ENCODE data around the gene KRT80.

KRT80 gene

GRCh38 chr12:52144512-52145227, 47.1 kb downstream of the KRT80 start:
- no peaks in the 10 kb centered on the region for H3K4me1 Mint-ChIP-seq
- no peak for ATAC-seq

GRCh38 chr12:52142431-52142830, 49.4 kb downstream of the KRT80 start:
- no peak for DNase-seq
- no peaks in the 10 kb centered on the region for H3K9me3 Mint-ChIP-seq
- no peaks in the 10 kb centered on the region for H3K4me1 Mint-ChIP-seq
- no peaks in the 10 kb centered on the region for H3K27me3 Mint-ChIP-seq
- no peaks in the 10 kb centered on the region for H3K36me3 Mint-ChIP-seq (ENCODE audit: low read depth)
- ATAC-seq = no peak
- no peak overlapping the region for H3K27ac Mint-ChIP-seq
- no peak overlapping the region for H3K4me3 Mint-ChIP-seq

More at GRCh38 chr12:52144512-52145227, 47.1 kb downstream of the KRT80 start:
- no peak for DNase-seq
- no peak overlapping the region for H3K4me3 Mint-ChIP-seq
- H3K27ac Mint-ChIP-seq = no peak overlapping the region
- no peaks in the 10 kb centered on the region for H3K27me3 Mint-ChIP-seq
- H3K9me3 Mint-ChIP-seq = no peaks in the 10 kb centered on the region
- no peaks in the 10 kb centered on the region for H3K36me3 Mint-ChIP-seq (ENCODE audit: low read depth)

- Mint-ChIP-seq H3K27me3 (no peaks in the 10 kb centered on the region), H3K4me1 (no peaks in the 10 kb centered on the region), H3K9me3 (no peaks in the 10 kb centered on the region), H3K4me3 (no peak overlapping the region), H3K27ac (no peak overlapping the region), H3K36me3 (ENCODE audit: low read depth) (no peaks in the 10 kb centered on the region)
- DNase-seq (no peak), ATAC-seq (no peak)
Observed at GRCh38 chr12:52141875-52142274, 49.9 kb downstream of the KRT80 start.

GRCh38 chr12:52141306-52141705, 50.5 kb downstream of the KRT80 start:
- DNase-seq (no peak), ATAC-seq (no peak)
- no peaks in the 10 kb centered on the region for H3K4me1 Mint-ChIP-seq
- H3K27ac Mint-ChIP-seq = no peak overlapping the region
- no peak overlapping the region for H3K4me3 Mint-ChIP-seq
- H3K9me3 Mint-ChIP-seq = no peaks in the 10 kb centered on the region
- no peaks in the 10 kb centered on the region for H3K27me3 Mint-ChIP-seq
- H3K36me3 Mint-ChIP-seq (ENCODE audit: low read depth) = no peaks in the 10 kb centered on the region

GRCh38 chr12:52139579-52140062, 52.2 kb downstream of the KRT80 start:
- no peaks in the 10 kb centered on the region for H3K27me3 Mint-ChIP-seq
- H3K27ac Mint-ChIP-seq = no peak overlapping the region
- H3K36me3 Mint-ChIP-seq (ENCODE audit: low read depth) = no peaks in the 10 kb centered on the region
- no peaks in the 10 kb centered on the region for H3K4me1 Mint-ChIP-seq
- DNase-seq = peak; percentile 53
- no peaks in the 10 kb centered on the region for H3K9me3 Mint-ChIP-seq
- ATAC-seq = peak; percentile 75
- H3K4me3 Mint-ChIP-seq = no peak overlapping the region

GRCh38 chr12:52139147-52139546, 52.7 kb downstream of the KRT80 start:
- ATAC-seq = no peak
- Mint-ChIP-seq H3K27ac (no peak overlapping the region), H3K9me3 (no peaks in the 10 kb centered on the region), H3K4me3 (no peak overlapping the region), H3K27me3 (no peaks in the 10 kb centered on the region), H3K36me3 (ENCODE audit: low read depth) (no peaks in the 10 kb centered on the region), H3K4me1 (no peaks in the 10 kb centered on the region)
- DNase-seq = no peak

- no peaks in the 10 kb centered on the region for H3K27me3 Mint-ChIP-seq
Observed at GRCh38 chr12:52137746-52138145, 54.1 kb downstream of the KRT80 start.

GRCh38 chr12:52132754-52133161, 59.1 kb downstream of the KRT80 start:
- DNase-seq (no peak), ATAC-seq (no peak)
- Mint-ChIP-seq H3K4me1 (no peaks in the 10 kb centered on the region), H3K36me3 (ENCODE audit: low read depth) (no peaks in the 10 kb centered on the region), H3K4me3 (no peak overlapping the region), H3K9me3 (no peaks in the 10 kb centered on the region), H3K27ac (no peak overlapping the region), H3K27me3 (peaks cover 5% of the 10 kb centered on the region)

More at GRCh38 chr12:52137746-52138145, 54.1 kb downstream of the KRT80 start:
- no peak overlapping the region for H3K27ac Mint-ChIP-seq
- H3K36me3 Mint-ChIP-seq (ENCODE audit: low read depth) = no peaks in the 10 kb centered on the region
- H3K9me3 Mint-ChIP-seq = no peaks in the 10 kb centered on the region
- no peak for DNase-seq
- H3K4me3 Mint-ChIP-seq = no peak overlapping the region
- no peak for ATAC-seq
- H3K4me1 Mint-ChIP-seq = no peaks in the 10 kb centered on the region

- no peak for ATAC-seq
- H3K27me3 Mint-ChIP-seq = peaks cover 7% of the 10 kb centered on the region
Observed at GRCh38 chr12:52130711-52131110, 61.1 kb downstream of the KRT80 start.

GRCh38 chr12:52127683-52128450, 63.9 kb downstream of the KRT80 start:
- no peaks in the 10 kb centered on the region for H3K9me3 Mint-ChIP-seq
- H3K4me1 Mint-ChIP-seq = no peaks in the 10 kb centered on the region
- peaks cover 9% of the 10 kb centered on the region for H3K27me3 Mint-ChIP-seq
- ATAC-seq = no peak
- no peaks in the 10 kb centered on the region for H3K36me3 Mint-ChIP-seq (ENCODE audit: low read depth)
- DNase-seq = no peak
- H3K27ac Mint-ChIP-seq = no peak overlapping the region
- no peak overlapping the region for H3K4me3 Mint-ChIP-seq

More at GRCh38 chr12:52130711-52131110, 61.1 kb downstream of the KRT80 start:
- DNase-seq = no peak
- no peaks in the 10 kb centered on the region for H3K36me3 Mint-ChIP-seq (ENCODE audit: low read depth)
- no peaks in the 10 kb centered on the region for H3K4me1 Mint-ChIP-seq
- H3K9me3 Mint-ChIP-seq = no peaks in the 10 kb centered on the region
- H3K27ac Mint-ChIP-seq = no peak overlapping the region
- no peak overlapping the region for H3K4me3 Mint-ChIP-seq

GRCh38 chr12:52126605-52127578, 64.9 kb downstream of the KRT80 start:
- ATAC-seq = no peak
- Mint-ChIP-seq H3K4me3 (no peak overlapping the region), H3K27me3 (peaks cover 9% of the 10 kb centered on the region), H3K9me3 (no peaks in the 10 kb centered on the region), H3K27ac (no peak overlapping the region), H3K4me1 (no peaks in the 10 kb centered on the region), H3K36me3 (ENCODE audit: low read depth) (no peaks in the 10 kb centered on the region)
- no peak for DNase-seq

- Mint-ChIP-seq H3K27ac (no peak overlapping the region), H3K36me3 (ENCODE audit: low read depth) (no peaks in the 10 kb centered on the region), H3K27me3 (peaks cover 14% of the 10 kb centered on the region), H3K4me1 (peaks cover 4% of the 10 kb centered on the region), H3K9me3 (no peaks in the 10 kb centered on the region), H3K4me3 (no peak overlapping the region)
- DNase-seq (no peak), ATAC-seq (no peak)
Observed at GRCh38 chr12:52126050-52126604, 65.7 kb downstream of the KRT80 start.

- Mint-ChIP-seq H3K27ac (no peak overlapping the region), H3K4me3 (no peak overlapping the region), H3K27me3 (peaks cover 15% of the 10 kb centered on the region), H3K36me3 (ENCODE audit: low read depth) (no peaks in the 10 kb centered on the region), H3K9me3 (no peaks in the 10 kb centered on the region), H3K4me1 (peaks cover 8% of the 10 kb centered on the region)
- ATAC-seq (no peak), DNase-seq (no peak)
Observed at GRCh38 chr12:52125476-52125900, 66.3 kb downstream of the KRT80 start.
